GM20431 (cell line): Measurements from ENCODE around the gene CDHR1.

Experiments used
- in situ Hi-C: fragments of 300-500 bp; cut with MseI, MboI; formaldehyde crosslinking; loops from one replicate; pipeline ENCODE4 v1.15.0; 2020; ENCODE audit warnings: low sequenced_read_pairs; ENCODE audit not compliant: unreplicated experiment

Gene CDHR1

GRCh38 chr10:84221916-84222315 lies 27.6 kb downstream of the CDHR1 start:
- in situ Hi-C loops = no loop called here

GRCh38 chr10:84224411-84225028 lies 30.2 kb downstream of the CDHR1 start:
- in situ Hi-C loops = no loop called here

- in situ Hi-C loops = no loop called here
Observed at GRCh38 chr10:84225427-84226173, 31.3 kb downstream of the CDHR1 start, which contains the start of gene LRIT2. TSS of gene LRIT2 (minus strand) at chr10:84225544. CDS start at chr10:84225520, 24 bp downstream.

- in situ Hi-C loops = no loop called here
Observed at GRCh38 chr10:84226616-84227015, 32.3 kb downstream of the CDHR1 start.

GRCh38 chr10:84227810-84228209 lies 33.5 kb downstream of the CDHR1 start:
- in situ Hi-C loops = no loop called here

GRCh38 chr10:84230359-84230758 lies 36.0 kb downstream of the CDHR1 start:
- in situ Hi-C loops = no loop called here

- in situ Hi-C loops = no loop called here
Observed at GRCh38 chr10:84232376-84232775, 38.0 kb downstream of the CDHR1 start.

GRCh38 chr10:84233940-84234339 lies 39.6 kb downstream of the CDHR1 start:
- in situ Hi-C loops = no loop called here

GRCh38 chr10:84234479-84234878 lies 40.1 kb downstream of the CDHR1 start:
- in situ Hi-C loops = no loop called here

GRCh38 chr10:84235096-84235495 lies 40.8 kb downstream of the CDHR1 start:
- in situ Hi-C loops = no loop called here

- in situ Hi-C loops = no loop called here
Observed at GRCh38 chr10:84236807-84237198, 42.5 kb downstream of the CDHR1 start.

- in situ Hi-C loops = no loop called here
Observed at GRCh38 chr10:84237199-84238051, 43.1 kb downstream of the CDHR1 start.

- in situ Hi-C loops = no loop called here
Observed at GRCh38 chr10:84238909-84239308, 44.6 kb downstream of the CDHR1 start.

GRCh38 chr10:84241185-84241790 lies 47.0 kb downstream of the CDHR1 start, which contains the start of gene LRIT1:
TSS of gene LRIT1 (minus strand) at chr10:84241546. CDS start at chr10:84241439, 107 bp downstream.
- in situ Hi-C loops = no loop called here

- in situ Hi-C loops = no loop called here
Observed at GRCh38 chr10:84243759-84244158, 49.4 kb downstream of the CDHR1 start.

- in situ Hi-C loops = no loop called here
Observed at GRCh38 chr10:84244651-84245270, 50.4 kb downstream of the CDHR1 start, which contains the start of gene RGR. TSS of gene RGR (plus strand) at chr10:84245053. CDS start at chr10:84245091, 38 bp downstream.

- in situ Hi-C loops = no loop called here
Observed at GRCh38 chr10:84247496-84247895, 53.2 kb downstream of the CDHR1 start.

- in situ Hi-C loops = no loop called here
Observed at GRCh38 chr10:84248794-84249193, 54.5 kb downstream of the CDHR1 start.

- in situ Hi-C loops = no loop called here
Observed at GRCh38 chr10:84254552-84255478, 60.5 kb downstream of the CDHR1 start.
